Activated T-cell treated with anti-CD3 and anti-CD28 coated beads, Interleukin-2, amount 50 U/mL, for 4 hours (primary cell): Measurements from ENCODE around the gene UBE2E2. TPM values are rescaled to one million over a fixed set of nuclear protein-coding genes. Genes with fewer than 3 reads are reported as not detected.

Experiments
- ATAC-seq, 2 donors: fragments of 200-7000 bp; cut with Tn5 transposase; one replicate each; pipeline ENCODE4 v1.10.0; 2021
- DNase-seq: peaks from one replicate; pipeline ENCODE4 v3.0.0-alpha.2; 2020
- H3K27me3 Mint-ChIP-seq: one replicate; pipeline ENCODE4 v1.8.0; 2021; ENCODE audit warnings: low read depth, mixed read lengths
- H3K36me3 Mint-ChIP-seq: one replicate; pipeline ENCODE4 v1.8.0; 2022; ENCODE audit warnings: mixed read lengths; ENCODE audit not compliant: insufficient read depth
- H3K4me1 Mint-ChIP-seq: one replicate; pipeline ENCODE4 v1.8.0; 2021; ENCODE audit warnings: low read depth, mixed read lengths
- H3K4me3 Mint-ChIP-seq: one replicate; pipeline ENCODE4 v1.8.0; 2021; ENCODE audit warnings: mild to moderate bottlenecking, moderate library complexity, mixed read lengths
- H3K9me3 Mint-ChIP-seq: one replicate; pipeline ENCODE4 v1.8.0; 2021; ENCODE audit warnings: mixed read lengths
- total RNA-seq, 3 donors: library from RNA; stranded (reverse); gene quantifications; one replicate each; pipeline ENCODE4 v1.2.1, GENCODE V29; 2021

The UBE2E2 gene
- total RNA-seq, 3 donors from 2014 or later: 8.7 to 11.5 (median 10.4) TPM

GRCh38 chr3:23463791-23464190 is 260.7 kb downstream of the UBE2E2 start:
- no peak for DNase-seq
- Mint-ChIP-seq H3K9me3 (peaks cover 13% of the 10 kb centered on the region), H3K4me1 (no peaks in the 10 kb centered on the region), H3K4me3 (no peak overlapping the region), H3K27me3 (no peaks in the 10 kb centered on the region), H3K36me3 (no peaks in the 10 kb centered on the region)
- ATAC-seq: no peak

GRCh38 chr3:23465569-23465968 is 262.4 kb downstream of the UBE2E2 start:
- DNase-seq (no peak), ATAC-seq (no peak)
- H3K27me3 Mint-ChIP-seq: no peaks in the 10 kb centered on the region
- no peak overlapping the region for H3K4me3 Mint-ChIP-seq
- no peaks in the 10 kb centered on the region for H3K4me1 Mint-ChIP-seq
- peaks cover 13% of the 10 kb centered on the region for H3K9me3 Mint-ChIP-seq
- H3K36me3 Mint-ChIP-seq: no peaks in the 10 kb centered on the region

- Mint-ChIP-seq H3K9me3 (peaks cover 13% of the 10 kb centered on the region), H3K4me3 (no peak overlapping the region), H3K4me1 (no peaks in the 10 kb centered on the region), H3K36me3 (no peaks in the 10 kb centered on the region), H3K27me3 (no peaks in the 10 kb centered on the region)
- DNase-seq (no peak), ATAC-seq (no peak)
These were observed 265.1 kb downstream of the UBE2E2 start for GRCh38 chr3:23468203-23468602.

DNA sequence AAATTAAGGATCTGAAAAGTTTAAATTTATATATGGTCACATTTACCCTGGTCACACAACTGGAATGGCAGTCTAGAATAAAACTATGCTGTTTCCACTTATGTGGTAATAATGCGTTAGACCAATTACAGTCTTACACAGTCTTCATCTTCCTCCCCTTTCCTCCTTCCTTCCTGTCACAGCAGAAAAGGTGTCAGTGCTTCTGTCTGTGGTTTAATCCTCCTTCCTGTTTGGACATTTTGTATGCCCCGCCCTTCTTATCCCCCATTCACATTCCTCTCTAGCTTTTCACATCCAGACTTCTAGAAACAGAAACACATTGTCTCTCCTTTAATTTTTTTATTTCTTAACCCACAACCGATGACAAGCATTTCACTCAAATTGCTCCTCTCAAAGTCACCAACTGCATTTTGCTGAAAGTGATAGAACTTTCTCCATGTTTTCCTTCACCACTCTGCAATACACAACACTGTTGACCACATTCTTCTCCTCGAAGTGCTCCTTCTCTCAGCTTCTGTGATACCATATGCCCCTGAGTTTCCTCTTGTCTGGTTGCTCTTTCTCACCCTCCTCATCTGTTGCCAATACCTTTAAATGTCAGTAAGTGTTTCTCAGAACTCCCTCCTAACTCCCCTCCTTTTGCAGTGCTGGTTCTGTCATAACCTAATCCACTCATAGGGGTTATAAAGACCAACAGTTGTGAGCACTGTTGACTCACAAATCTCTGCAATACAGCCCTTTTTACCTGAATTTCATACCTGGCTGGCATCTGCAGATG is 271.6 kb downstream of the UBE2E2 start:
- Mint-ChIP-seq H3K36me3 (peaks cover 6% of the 10 kb centered on the region), H3K27me3 (peaks cover 4% of the 10 kb centered on the region), H3K4me1 (peaks cover 10% of the 10 kb centered on the region), H3K9me3 (peaks cover 9% of the 10 kb centered on the region), H3K4me3 (no peak overlapping the region)
- ATAC-seq: no peak
- DNase-seq: no peak

DNA sequence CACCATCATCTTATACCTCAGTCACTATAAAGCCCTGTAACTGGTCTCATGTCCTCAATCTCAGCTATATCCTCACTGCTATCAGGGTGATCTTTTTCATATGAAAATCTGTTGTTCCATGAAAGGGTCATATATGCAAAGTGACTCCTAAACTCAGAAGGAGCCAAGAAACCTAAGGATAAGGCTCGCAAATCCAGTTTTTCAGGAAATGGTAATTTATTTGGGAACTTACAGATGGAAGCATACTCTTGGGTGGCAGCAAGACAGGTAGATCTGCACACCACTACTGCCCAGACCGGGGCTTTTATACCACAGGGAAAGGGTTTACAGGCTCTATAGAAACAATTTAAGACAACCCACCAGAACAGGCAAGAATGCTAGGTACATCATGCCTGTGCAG is 272.3 kb downstream of the UBE2E2 start:
- ATAC-seq: no peak
- Mint-ChIP-seq H3K9me3 (peaks cover 9% of the 10 kb centered on the region), H3K27me3 (peaks cover 4% of the 10 kb centered on the region), H3K36me3 (peaks cover 6% of the 10 kb centered on the region), H3K4me1 (peaks cover 10% of the 10 kb centered on the region), H3K4me3 (no peak overlapping the region)
- DNase-seq: no peak

- H3K4me3 Mint-ChIP-seq: no peak overlapping the region
- H3K36me3 Mint-ChIP-seq: peaks cover 6% of the 10 kb centered on the region
- no peak for ATAC-seq
- peaks cover 9% of the 10 kb centered on the region for H3K9me3 Mint-ChIP-seq
- peaks cover 4% of the 10 kb centered on the region for H3K27me3 Mint-ChIP-seq
- peaks cover 10% of the 10 kb centered on the region for H3K4me1 Mint-ChIP-seq
- DNase-seq: no peak
These were observed 275.9 kb downstream of the UBE2E2 start for GRCh38 chr3:23479026-23479425.

- no peak for ATAC-seq
- H3K4me1 Mint-ChIP-seq: peaks cover 6% of the 10 kb centered on the region
- H3K36me3 Mint-ChIP-seq: peaks cover 6% of the 10 kb centered on the region
- H3K4me3 Mint-ChIP-seq: no peak overlapping the region
- peaks cover 12% of the 10 kb centered on the region for H3K9me3 Mint-ChIP-seq
- peaks cover 4% of the 10 kb centered on the region for H3K27me3 Mint-ChIP-seq
- DNase-seq: no peak
These were observed 276.6 kb downstream of the UBE2E2 start for GRCh38 chr3:23479615-23480328.

- peaks cover 4% of the 10 kb centered on the region for H3K27me3 Mint-ChIP-seq
- H3K4me1 Mint-ChIP-seq: peaks cover under 1% of the 10 kb centered on the region
- peaks cover 6% of the 10 kb centered on the region for H3K36me3 Mint-ChIP-seq
- H3K4me3 Mint-ChIP-seq: no peak overlapping the region
- no peak for ATAC-seq
- H3K9me3 Mint-ChIP-seq: peaks cover 12% of the 10 kb centered on the region
- DNase-seq: no peak
These were observed 277.2 kb downstream of the UBE2E2 start for GRCh38 chr3:23480329-23480714.

GRCh38 chr3:23481011-23481615 is 278.0 kb downstream of the UBE2E2 start:
- H3K4me1 Mint-ChIP-seq: no peaks in the 10 kb centered on the region
- H3K9me3 Mint-ChIP-seq: peaks cover 12% of the 10 kb centered on the region
- DNase-seq (no peak), ATAC-seq (no peak)
- H3K4me3 Mint-ChIP-seq: no peak overlapping the region
- peaks cover 2% of the 10 kb centered on the region for H3K27me3 Mint-ChIP-seq
- H3K36me3 Mint-ChIP-seq: peaks cover 6% of the 10 kb centered on the region

- peaks cover 2% of the 10 kb centered on the region for H3K27me3 Mint-ChIP-seq
- no peak overlapping the region for H3K4me3 Mint-ChIP-seq
- H3K36me3 Mint-ChIP-seq: peaks cover 6% of the 10 kb centered on the region
- DNase-seq (no peak), ATAC-seq (no peak)
- H3K4me1 Mint-ChIP-seq: no peaks in the 10 kb centered on the region
- peaks cover 12% of the 10 kb centered on the region for H3K9me3 Mint-ChIP-seq
These were observed 278.6 kb downstream of the UBE2E2 start for GRCh38 chr3:23481616-23482278.

- Mint-ChIP-seq H3K9me3 (peaks cover 3% of the 10 kb centered on the region), H3K4me1 (no peaks in the 10 kb centered on the region), H3K4me3 (no peak overlapping the region), H3K36me3 (no peaks in the 10 kb centered on the region), H3K27me3 (no peaks in the 10 kb centered on the region)
- ATAC-seq (no peak), DNase-seq (no peak)
These were observed 281.3 kb downstream of the UBE2E2 start for GRCh38 chr3:23484386-23484785.

- no peak for DNase-seq
- no peaks in the 10 kb centered on the region for H3K36me3 Mint-ChIP-seq
- no peaks in the 10 kb centered on the region for H3K27me3 Mint-ChIP-seq
- H3K4me3 Mint-ChIP-seq: no peak overlapping the region
- ATAC-seq: no peak
- H3K9me3 Mint-ChIP-seq: peaks cover 3% of the 10 kb centered on the region
- no peaks in the 10 kb centered on the region for H3K4me1 Mint-ChIP-seq
These were observed 282.8 kb downstream of the UBE2E2 start for GRCh38 chr3:23485922-23486321.

- Mint-ChIP-seq H3K4me1 (no peaks in the 10 kb centered on the region), H3K9me3 (peaks cover 3% of the 10 kb centered on the region)
- no peak for ATAC-seq
These were observed 283.9 kb downstream of the UBE2E2 start for GRCh38 chr3:23487015-23487414.

DNA sequence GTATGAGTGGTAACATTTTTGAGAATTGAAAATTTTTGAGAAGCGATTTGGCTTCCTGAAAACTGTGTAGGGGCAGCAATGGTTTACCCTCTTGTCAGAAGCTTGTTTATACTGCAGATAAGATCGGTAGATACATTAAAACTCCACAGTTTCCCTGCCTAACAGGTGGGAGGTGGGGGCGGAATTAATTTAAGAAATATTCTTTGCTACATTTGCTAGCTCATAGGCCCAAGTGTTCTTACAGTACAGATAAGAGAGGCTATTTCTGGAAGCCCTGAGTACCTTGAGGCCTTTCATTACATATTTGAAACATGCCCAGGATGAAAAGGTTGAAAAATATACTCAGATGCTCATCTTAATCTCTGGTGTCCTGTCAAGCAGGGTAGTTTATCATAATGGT is 285.5 kb downstream of the UBE2E2 start:
- Mint-ChIP-seq H3K27me3 (no peaks in the 10 kb centered on the region), H3K36me3 (no peaks in the 10 kb centered on the region), H3K9me3 (peaks cover 3% of the 10 kb centered on the region), H3K4me1 (no peaks in the 10 kb centered on the region), H3K4me3 (no peak overlapping the region)
- ATAC-seq: no peak
- DNase-seq: no peak

More at GRCh38 chr3:23487015-23487414, 283.9 kb downstream of the UBE2E2 start:
- DNase-seq: no peak
- H3K27me3 Mint-ChIP-seq: no peaks in the 10 kb centered on the region
- H3K4me3 Mint-ChIP-seq: no peak overlapping the region
- no peaks in the 10 kb centered on the region for H3K36me3 Mint-ChIP-seq
